ENCODE data around the gene CD84. TPM values are rescaled to one million over a fixed set of nuclear protein-coding genes. Genes with fewer than 3 reads are reported as not detected.
A peak's percentile ranks its signal among the peaks of the same experiment; 100 is the strongest.
"Not testable (repeated sequence)": the region's sequence is repeated elsewhere in the genome, so short reads cannot be mapped to it uniquely, and the experiment has no call there.

CD84 gene
- total RNA-seq, 2 experiments from 2014 or later = 18.1 to 20.1 TPM

DNA sequence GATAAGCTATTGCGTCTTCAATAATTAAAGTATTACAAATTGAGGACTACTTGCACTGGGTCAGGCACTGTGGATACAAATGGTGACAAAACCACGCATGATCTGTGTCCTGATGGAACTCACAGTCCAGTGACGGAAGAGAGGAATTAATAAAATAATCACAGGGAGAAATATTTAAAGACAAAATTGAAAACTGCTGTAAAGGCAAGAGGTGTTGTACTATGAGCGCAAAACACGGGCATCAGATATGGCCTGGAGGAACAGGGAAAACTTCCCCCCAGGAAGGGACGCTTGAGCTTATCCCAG lies 39.7 kb downstream of the CD84 start:
- intact Hi-C loops (cut with micrococcal nuclease) = no loop called here
- Mint-ChIP-seq H3K36me3 (ENCODE audit: low read depth) (peaks cover 25% of the 10 kb centered on the region), H3K27ac (peak overlapping the region; percentile 94), H3K4me3 (peak overlapping the region; percentile 35), H3K27me3 (no peaks in the 10 kb centered on the region), H3K9me3 (peaks cover 22% of the 10 kb centered on the region), H3K4me1 (ENCODE audit: low read depth) (peaks cover 61% of the 10 kb centered on the region)
- ChIA-PET POLR2A (interaction anchor here (1.2 to 3.0 kb wide), 2 partner anchors 17 to 73 kb away, joined by 4 to 17 read pairs; partner anchors contain the start of gene SLAMF6), CTCF (interaction anchor here (0.9 to 3.0 kb wide), 10 partner anchors 11 to 111 kb away, joined by 3 to 25 read pairs (median 6); no protein-coding TSS in a partner anchor)
- DNase-seq = no peak
- TF ChIP-seq, protein P1, sequence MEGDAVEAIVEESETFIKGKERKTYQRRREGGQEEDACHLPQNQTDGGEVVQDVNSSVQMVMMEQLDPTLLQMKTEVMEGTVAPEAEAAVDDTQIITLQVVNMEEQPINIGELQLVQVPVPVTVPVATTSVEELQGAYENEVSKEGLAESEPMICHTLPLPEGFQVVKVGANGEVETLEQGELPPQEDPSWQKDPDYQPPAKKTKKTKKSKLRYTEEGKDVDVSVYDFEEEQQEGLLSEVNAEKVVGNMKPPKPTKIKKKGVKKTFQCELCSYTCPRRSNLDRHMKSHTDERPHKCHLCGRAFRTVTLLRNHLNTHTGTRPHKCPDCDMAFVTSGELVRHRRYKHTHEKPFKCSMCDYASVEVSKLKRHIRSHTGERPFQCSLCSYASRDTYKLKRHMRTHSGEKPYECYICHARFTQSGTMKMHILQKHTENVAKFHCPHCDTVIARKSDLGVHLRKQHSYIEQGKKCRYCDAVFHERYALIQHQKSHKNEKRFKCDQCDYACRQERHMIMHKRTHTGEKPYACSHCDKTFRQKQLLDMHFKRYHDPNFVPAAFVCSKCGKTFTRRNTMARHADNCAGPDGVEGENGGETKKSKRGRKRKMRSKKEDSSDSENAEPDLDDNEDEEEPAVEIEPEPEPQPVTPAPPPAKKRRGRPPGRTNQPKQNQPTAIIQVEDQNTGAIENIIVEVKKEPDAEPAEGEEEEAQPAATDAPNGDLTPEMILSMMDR (IDR thresholded peaks at IDR 0.05) = no peak
- peak; percentile 1 for ATAC-seq

DNA sequence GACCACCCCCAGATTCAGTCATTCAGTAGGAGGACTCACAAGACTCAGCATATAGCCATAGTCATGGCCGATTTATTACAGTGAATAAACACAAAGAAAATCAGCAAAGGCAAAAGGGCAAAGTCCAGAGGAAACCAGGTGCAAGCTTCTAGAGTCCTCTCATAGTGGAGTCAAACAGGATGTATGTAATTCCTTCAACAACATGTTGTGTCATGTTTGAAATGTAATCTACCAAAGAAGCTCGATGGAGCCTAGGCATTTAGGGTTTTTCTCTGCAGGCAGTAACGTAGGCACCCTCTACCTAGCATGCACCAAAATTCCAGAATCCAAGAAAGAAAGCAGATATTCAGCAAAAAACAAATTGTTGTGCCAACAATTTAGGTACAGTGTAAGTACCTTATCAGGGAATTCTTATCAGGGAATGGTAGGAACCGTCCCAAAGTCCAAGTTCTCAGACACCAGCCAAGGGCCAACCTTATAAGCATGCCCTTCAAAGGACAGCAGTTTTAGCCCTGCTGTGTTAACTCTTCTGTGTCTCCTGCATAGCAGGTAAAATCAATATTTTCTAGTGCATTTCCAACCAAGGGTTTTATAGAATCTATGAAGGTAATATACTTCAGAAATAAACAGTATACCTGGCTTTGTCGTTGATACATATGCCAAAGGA lies 40.2 kb downstream of the CD84 start:
- peaks cover 22% of the 10 kb centered on the region for H3K9me3 Mint-ChIP-seq
- peaks cover 56% of the 10 kb centered on the region for H3K4me1 Mint-ChIP-seq (ENCODE audit: low read depth)
- DNase-seq = no peak
- peaks cover 24% of the 10 kb centered on the region for H3K36me3 Mint-ChIP-seq (ENCODE audit: low read depth)
- H3K4me3 Mint-ChIP-seq = no peak overlapping the region
- no peaks in the 10 kb centered on the region for H3K27me3 Mint-ChIP-seq
- TF ChIP-seq, protein P1 (IDR thresholded peaks at IDR 0.05) = no peak
- ChIA-PET POLR2A (interaction anchor here (3.0 kb wide), 1 partner anchor 17 kb away, joined by 17 read pairs; the partner anchor contains the start of gene SLAMF6), CTCF (interaction anchor here (0.9 to 3.0 kb wide), 7 partner anchors 11 to 42 kb away, joined by 3 to 13 read pairs (median 5); no protein-coding TSS in a partner anchor)
- intact Hi-C loops (cut with micrococcal nuclease) = no loop called here
- H3K27ac Mint-ChIP-seq = peak overlapping the region; percentile 94
- no peak for ATAC-seq

DNA sequence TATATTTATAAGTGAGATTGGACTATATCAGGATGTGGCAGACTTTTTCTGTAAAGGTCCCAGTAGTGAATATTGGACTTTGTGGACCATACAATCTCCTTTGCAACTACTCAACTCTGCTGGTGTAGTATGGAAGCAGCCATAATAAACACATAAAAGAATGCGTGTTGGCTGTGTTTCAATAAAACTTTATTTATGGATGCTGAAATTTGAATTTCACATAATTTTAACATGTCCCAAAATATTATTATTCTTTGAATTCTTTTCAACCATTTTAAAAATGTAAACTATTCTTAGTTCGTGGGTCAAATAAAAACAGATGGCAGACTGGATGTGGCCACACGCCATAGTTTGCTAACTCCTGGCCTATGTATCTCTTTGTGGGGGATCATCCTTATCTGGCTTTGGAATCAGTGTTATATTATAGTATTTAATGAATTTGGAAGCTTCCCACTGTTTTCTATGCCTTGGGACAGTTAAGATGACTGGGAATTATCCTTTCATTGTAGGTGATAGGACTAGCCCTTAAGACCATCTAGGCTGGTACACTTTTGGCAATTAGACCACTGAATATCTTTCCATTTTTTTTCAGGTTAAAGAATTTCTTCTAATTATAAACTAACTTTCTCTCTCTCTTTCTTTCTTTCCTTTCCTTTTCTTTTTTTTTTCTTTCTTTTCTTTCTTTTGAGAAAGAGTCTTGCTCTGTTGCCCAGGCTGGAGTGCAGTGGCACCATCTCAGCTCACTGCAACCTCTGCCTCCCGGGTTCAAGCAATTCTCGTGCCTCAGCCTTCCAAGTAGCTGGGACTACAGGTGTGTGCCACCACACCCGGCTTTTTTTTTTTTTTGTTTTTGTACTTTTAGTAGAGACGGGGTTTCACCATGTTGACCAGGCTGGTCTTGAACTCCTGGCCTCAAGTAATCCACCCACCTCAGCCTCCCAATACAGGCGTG lies 41.3 kb downstream of the CD84 start:
- ATAC-seq = no peak
- DNase-seq = no peak
- H3K27ac Mint-ChIP-seq = no peak overlapping the region
- TF ChIP-seq, protein P1 (IDR thresholded peaks at IDR 0.05) = no peak
- peaks cover 25% of the 10 kb centered on the region for H3K36me3 Mint-ChIP-seq (ENCODE audit: low read depth)
- peaks cover 27% of the 10 kb centered on the region for H3K9me3 Mint-ChIP-seq
- H3K4me1 Mint-ChIP-seq (ENCODE audit: low read depth) = peaks cover 50% of the 10 kb centered on the region
- POLR2A ChIA-PET = interaction anchor here (1.0 kb wide), 1 partner anchor 9 kb away, joined by 3 read pairs; no protein-coding TSS in a partner anchor
- CTCF ChIA-PET = interaction anchor here (1.0 to 1.2 kb wide), 2 partner anchors 71 to 107 kb away, joined by 3 to 4 read pairs; no protein-coding TSS in a partner anchor
- intact Hi-C loops (cut with micrococcal nuclease) = no loop called here
- H3K4me3 Mint-ChIP-seq = no peak overlapping the region
- no peaks in the 10 kb centered on the region for H3K27me3 Mint-ChIP-seq

DNA sequence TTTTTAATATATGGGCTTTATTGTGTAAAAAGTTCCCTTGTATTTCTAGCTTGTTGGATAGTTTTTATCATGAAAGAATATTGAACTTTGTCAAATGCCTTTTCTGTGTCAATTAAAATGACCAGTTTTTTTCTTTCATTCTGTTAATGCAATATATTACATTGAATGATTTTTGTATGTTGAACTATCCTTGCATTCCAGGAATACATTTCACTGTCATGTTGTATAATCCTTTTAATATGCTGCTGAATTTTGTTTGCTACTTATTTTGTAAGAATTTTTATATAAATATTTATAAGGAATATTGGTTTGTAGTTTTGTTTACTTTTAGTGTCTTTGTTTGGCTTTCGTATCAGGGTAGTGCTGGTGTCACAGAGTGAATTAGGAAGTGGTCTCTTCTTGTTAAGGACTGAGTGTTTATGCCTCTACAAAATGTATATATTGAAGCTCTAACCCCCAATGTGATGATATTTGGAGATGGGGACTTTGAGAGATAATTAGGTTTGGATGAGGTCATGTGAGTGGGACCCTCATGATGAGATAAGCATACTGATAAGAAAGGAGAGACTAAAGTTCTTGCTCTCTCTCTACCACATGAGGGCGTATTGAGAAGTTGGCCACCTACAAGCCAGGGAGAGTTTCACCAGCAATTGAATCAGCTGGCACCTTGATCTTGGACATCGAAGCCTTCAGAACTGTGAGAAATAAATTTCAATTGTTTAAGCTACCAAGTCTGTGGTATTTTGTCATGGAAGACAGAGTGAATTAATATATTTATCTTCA lies 44.3 kb downstream of the CD84 start:
- Mint-ChIP-seq H3K4me3 (no peak overlapping the region), H3K27ac (no peak overlapping the region), H3K27me3 (no peaks in the 10 kb centered on the region), H3K4me1 (ENCODE audit: low read depth) (peaks cover 31% of the 10 kb centered on the region), H3K36me3 (ENCODE audit: low read depth) (peaks cover 27% of the 10 kb centered on the region), H3K9me3 (peaks cover 33% of the 10 kb centered on the region)
- intact Hi-C loops (cut with micrococcal nuclease) = no loop called here
- CTCF ChIA-PET = interaction anchor here (0.6 to 2.7 kb wide), 8 partner anchors 9 to 106 kb away, joined by 3 to 10 read pairs (median 4); partner anchors contain the start of gene SLAMF6
- POLR2A ChIA-PET = interaction anchor here (1.5 to 1.7 kb wide), 2 partner anchors 12 to 33 kb away, joined by 3 to 10 read pairs; partner anchors contain the start of gene SLAMF6
- DNase-seq (no peak), ATAC-seq (no peak)
- TF ChIP-seq, protein P1 (IDR thresholded peaks at IDR 0.05) = peak; percentile 13

DNA sequence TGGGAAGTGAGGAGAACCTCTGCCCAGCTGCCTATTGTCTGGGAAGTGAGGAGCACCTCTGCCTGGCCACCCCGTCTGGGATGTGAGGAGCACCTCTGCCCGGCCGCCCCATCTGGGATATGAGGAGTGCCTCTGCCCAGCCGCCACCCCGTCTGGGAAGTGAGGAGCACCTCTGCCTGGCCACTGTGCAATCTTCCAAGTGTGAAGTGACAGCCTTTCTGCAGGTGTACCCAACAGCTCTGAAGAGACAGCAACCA lies 46.8 kb downstream of the CD84 start:
- H3K27ac Mint-ChIP-seq; CTCF ChIA-PET; POLR2A ChIA-PET; H3K27me3 Mint-ChIP-seq; intact Hi-C loops (cut with micrococcal nuclease); H3K4me3 Mint-ChIP-seq; ATAC-seq; DNase-seq: not testable (repeated sequence)
- Mint-ChIP-seq H3K36me3 (ENCODE audit: low read depth) (peaks cover 38% of the 10 kb centered on the region), H3K4me1 (ENCODE audit: low read depth) (peaks cover 30% of the 10 kb centered on the region), H3K9me3 (peaks cover 45% of the 10 kb centered on the region)

DNA sequence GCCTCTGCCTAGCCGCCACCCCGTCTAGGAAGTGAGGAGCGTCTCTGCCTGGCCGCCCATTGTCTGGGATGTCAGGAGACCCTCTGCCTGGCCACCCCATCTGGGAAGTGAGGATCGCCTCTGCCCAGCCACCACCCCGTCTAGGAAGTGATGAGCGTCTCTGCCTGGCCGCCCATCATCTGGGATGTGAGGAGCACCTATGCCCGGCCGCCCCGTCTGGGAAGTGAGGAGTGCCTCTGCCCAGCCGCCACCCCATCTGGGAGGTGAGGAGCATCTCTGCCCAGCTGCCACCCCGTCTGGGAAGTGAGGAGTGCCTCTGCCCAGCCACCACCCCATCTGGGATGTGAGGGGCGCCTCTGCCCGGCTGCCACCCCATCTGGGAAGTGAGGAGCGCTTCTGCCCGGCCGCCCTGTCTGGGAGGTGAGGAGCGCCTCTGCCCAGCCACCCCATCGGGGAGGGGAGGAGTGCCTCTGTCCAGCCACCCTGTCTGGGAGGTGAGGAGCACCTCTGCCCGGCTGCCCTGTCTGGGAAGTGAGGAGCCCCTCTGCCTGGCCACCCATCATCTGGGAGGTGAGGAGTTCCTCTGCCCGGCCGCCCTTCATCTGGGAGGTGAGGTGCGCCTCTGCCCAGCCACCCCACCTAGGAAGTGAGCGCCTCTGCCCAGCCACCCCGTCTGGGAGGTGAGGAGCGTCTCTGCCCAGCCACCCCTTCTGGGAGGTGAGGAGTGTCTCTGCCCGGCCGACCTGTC lies 47.3 kb downstream of the CD84 start:
- DNase-seq; POLR2A ChIA-PET; intact Hi-C loops (cut with micrococcal nuclease); ATAC-seq; H3K4me3 Mint-ChIP-seq; H3K27me3 Mint-ChIP-seq; CTCF ChIA-PET; H3K27ac Mint-ChIP-seq: not testable (repeated sequence)
- H3K4me1 Mint-ChIP-seq (ENCODE audit: low read depth) = peaks cover 32% of the 10 kb centered on the region
- peaks cover 47% of the 10 kb centered on the region for H3K9me3 Mint-ChIP-seq
- H3K36me3 Mint-ChIP-seq (ENCODE audit: low read depth) = peaks cover 42% of the 10 kb centered on the region

All from activated CD8-positive, alpha-beta T cell treated with anti-CD3 and anti-CD28 coated beads for 36 hours (primary cell).